ENCODE data around the gene UBE2E3.

DNA sequence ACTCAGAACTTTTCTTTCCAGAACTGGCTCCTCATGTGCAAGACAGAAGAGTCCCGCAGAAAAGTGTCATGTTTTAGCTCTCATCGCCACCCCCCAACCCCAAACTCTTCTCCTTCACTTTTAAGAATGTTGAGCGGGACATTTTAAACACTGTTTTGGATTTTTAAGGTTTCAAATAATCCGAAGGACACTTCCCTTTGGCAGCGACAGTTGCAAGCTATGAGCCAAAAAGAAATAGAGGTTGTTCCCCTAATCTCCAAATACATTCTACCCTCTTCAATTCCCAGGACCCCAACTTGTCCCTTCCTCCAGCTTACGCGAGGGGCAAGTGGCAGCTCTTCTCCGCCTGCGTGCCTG is 678 bp upstream of the UBE2E3 start:
- no peak for TF ChIP-seq JUN (CRISPR knock-in tag; IDR thresholded peaks at IDR 0.05)
- TF ChIP-seq OVOL2 (CRISPR knock-in tag; IDR thresholded peaks at IDR 0.05; ENCODE audit: borderline replicate concordance): no peak
- no peak for TF ChIP-seq CTCF (IDR thresholded peaks at IDR 0.05)
- no peak for TF ChIP-seq USF1 (CRISPR knock-in tag; IDR thresholded peaks at IDR 0.05)
- no peak for TF ChIP-seq SMAD3 (CRISPR knock-in tag; IDR thresholded peaks at IDR 0.05; ENCODE audit: borderline replicate concordance)
- no peak for TF ChIP-seq CREB1 (CRISPR knock-in tag; IDR thresholded peaks at IDR 0.05)
- TF ChIP-seq ZNF219 (CRISPR knock-in tag; IDR thresholded peaks at IDR 0.05; ENCODE audit: borderline replicate concordance): no peak
- no peak for TF ChIP-seq ZNF121 (CRISPR knock-in tag; IDR thresholded peaks at IDR 0.05)
- TF ChIP-seq SP1 (CRISPR knock-in tag; conservative IDR thresholded peaks at IDR 0.05): no peak
- TF ChIP-seq, protein P1, sequence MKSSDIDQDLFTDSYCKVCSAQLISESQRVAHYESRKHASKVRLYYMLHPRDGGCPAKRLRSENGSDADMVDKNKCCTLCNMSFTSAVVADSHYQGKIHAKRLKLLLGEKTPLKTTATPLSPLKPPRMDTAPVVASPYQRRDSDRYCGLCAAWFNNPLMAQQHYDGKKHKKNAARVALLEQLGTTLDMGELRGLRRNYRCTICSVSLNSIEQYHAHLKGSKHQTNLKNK (CRISPR knock-in tag; IDR thresholded peaks at IDR 0.05): no peak
